Measurements from ENCODE around the gene WHAMM.
A peak's percentile ranks its signal among the peaks of the same experiment; 100 is the strongest.

Gene WHAMM

GRCh38 chr15:82843566-82843965 lies 34.1 kb downstream of the WHAMM start:
- H3K27me3 ChIP-seq (replicated peaks; ENCODE audit: control insufficient read depth, insufficient read depth, low read length): no peaks in the 10 kb centered on the region
- no peaks in the 10 kb centered on the region for H3K4me1 ChIP-seq (ENCODE audit: control insufficient read depth, insufficient read depth, low read length)
- H3K9me3 ChIP-seq (ENCODE audit: control insufficient read depth, low read length): no peaks in the 10 kb centered on the region
- no peak overlapping the region for H3K9ac ChIP-seq (ENCODE audit: low read length)
- H3K4me3 ChIP-seq (ENCODE audit: low read length): no peak overlapping the region
- H3K36me3 ChIP-seq (ENCODE audit: control insufficient read depth, insufficient read depth, low read length, severe bottlenecking): no peaks in the 10 kb centered on the region
- no peak for DNase-seq (ENCODE audit: low read depth)

- H3K36me3 ChIP-seq (ENCODE audit: control insufficient read depth, insufficient read depth, low read length, severe bottlenecking): no peaks in the 10 kb centered on the region
- H3K9me3 ChIP-seq (ENCODE audit: control insufficient read depth, low read length): no peaks in the 10 kb centered on the region
- DNase-seq (ENCODE audit: low read depth): no peak
Measured at GRCh38 chr15:82845686-82846085, 36.3 kb downstream of the WHAMM start.

GRCh38 chr15:82846621-82847020 lies 37.2 kb downstream of the WHAMM start:
- DNase-seq (ENCODE audit: low read depth): no peak
- H3K4me3 ChIP-seq (ENCODE audit: low read length): no peak overlapping the region
- H3K9ac ChIP-seq (ENCODE audit: low read length): no peak overlapping the region
- H3K36me3 ChIP-seq (ENCODE audit: control insufficient read depth, insufficient read depth, low read length, severe bottlenecking): no peaks in the 10 kb centered on the region
- no peaks in the 10 kb centered on the region for H3K9me3 ChIP-seq (ENCODE audit: control insufficient read depth, low read length)
- H3K4me1 ChIP-seq (ENCODE audit: control insufficient read depth, insufficient read depth, low read length): peaks cover 9% of the 10 kb centered on the region
- no peaks in the 10 kb centered on the region for H3K27me3 ChIP-seq (replicated peaks; ENCODE audit: control insufficient read depth, insufficient read depth, low read length)

More at GRCh38 chr15:82845686-82846085, 36.3 kb downstream of the WHAMM start:
- Histone ChIP-seq H3K4me3 (ENCODE audit: low read length) (no peak overlapping the region), H3K9ac (ENCODE audit: low read length) (no peak overlapping the region), H3K4me1 (ENCODE audit: control insufficient read depth, insufficient read depth, low read length) (peaks cover 9% of the 10 kb centered on the region), H3K27me3 (replicated peaks; ENCODE audit: control insufficient read depth, insufficient read depth, low read length) (no peaks in the 10 kb centered on the region)

GRCh38 chr15:82847703-82848102 lies 38.3 kb downstream of the WHAMM start:
- Histone ChIP-seq H3K9me3 (ENCODE audit: control insufficient read depth, low read length) (no peaks in the 10 kb centered on the region), H3K27me3 (replicated peaks; ENCODE audit: control insufficient read depth, insufficient read depth, low read length) (no peaks in the 10 kb centered on the region), H3K9ac (ENCODE audit: low read length) (no peak overlapping the region), H3K4me1 (ENCODE audit: control insufficient read depth, insufficient read depth, low read length) (peaks cover 9% of the 10 kb centered on the region), H3K36me3 (ENCODE audit: control insufficient read depth, insufficient read depth, low read length, severe bottlenecking) (no peaks in the 10 kb centered on the region), H3K4me3 (ENCODE audit: low read length) (no peak overlapping the region)
- no peak for DNase-seq (ENCODE audit: low read depth)

- no peaks in the 10 kb centered on the region for H3K36me3 ChIP-seq (ENCODE audit: control insufficient read depth, insufficient read depth, low read length, severe bottlenecking)
- no peaks in the 10 kb centered on the region for H3K9me3 ChIP-seq (ENCODE audit: control insufficient read depth, low read length)
- no peak for DNase-seq (ENCODE audit: low read depth)
- H3K9ac ChIP-seq (ENCODE audit: low read length): no peak overlapping the region
- peaks cover 9% of the 10 kb centered on the region for H3K4me1 ChIP-seq (ENCODE audit: control insufficient read depth, insufficient read depth, low read length)
- no peaks in the 10 kb centered on the region for H3K27me3 ChIP-seq (replicated peaks; ENCODE audit: control insufficient read depth, insufficient read depth, low read length)
- no peak overlapping the region for H3K4me3 ChIP-seq (ENCODE audit: low read length)
Measured at GRCh38 chr15:82848241-82848993, 39.0 kb downstream of the WHAMM start.

GRCh38 chr15:82849556-82850512 lies 40.4 kb downstream of the WHAMM start:
- DNase-seq (ENCODE audit: low read depth): peak; percentile 33
- Histone ChIP-seq H3K9ac (ENCODE audit: low read length) (peak overlapping the region; percentile 57), H3K4me3 (ENCODE audit: low read length) (peak overlapping the region; percentile 40), H3K36me3 (ENCODE audit: control insufficient read depth, insufficient read depth, low read length, severe bottlenecking) (no peaks in the 10 kb centered on the region), H3K9me3 (ENCODE audit: control insufficient read depth, low read length) (no peaks in the 10 kb centered on the region), H3K4me1 (ENCODE audit: control insufficient read depth, insufficient read depth, low read length) (peaks cover 9% of the 10 kb centered on the region), H3K27me3 (replicated peaks; ENCODE audit: control insufficient read depth, insufficient read depth, low read length) (no peaks in the 10 kb centered on the region)

- H3K4me3 ChIP-seq (ENCODE audit: low read length): no peak overlapping the region
- H3K4me1 ChIP-seq (ENCODE audit: control insufficient read depth, insufficient read depth, low read length): peaks cover 9% of the 10 kb centered on the region
- H3K9ac ChIP-seq (ENCODE audit: low read length): no peak overlapping the region
- no peaks in the 10 kb centered on the region for H3K36me3 ChIP-seq (ENCODE audit: control insufficient read depth, insufficient read depth, low read length, severe bottlenecking)
- H3K27me3 ChIP-seq (replicated peaks; ENCODE audit: control insufficient read depth, insufficient read depth, low read length): no peaks in the 10 kb centered on the region
- no peaks in the 10 kb centered on the region for H3K9me3 ChIP-seq (ENCODE audit: control insufficient read depth, low read length)
- DNase-seq (ENCODE audit: low read depth): peak; percentile 8
Measured at GRCh38 chr15:82850731-82851130, 41.3 kb downstream of the WHAMM start.

GRCh38 chr15:82851306-82851850 lies 42.0 kb downstream of the WHAMM start:
- Histone ChIP-seq H3K9ac (ENCODE audit: low read length) (no peak overlapping the region), H3K4me1 (ENCODE audit: control insufficient read depth, insufficient read depth, low read length) (peaks cover 9% of the 10 kb centered on the region), H3K9me3 (ENCODE audit: control insufficient read depth, low read length) (no peaks in the 10 kb centered on the region), H3K27me3 (replicated peaks; ENCODE audit: control insufficient read depth, insufficient read depth, low read length) (no peaks in the 10 kb centered on the region), H3K4me3 (ENCODE audit: low read length) (no peak overlapping the region), H3K36me3 (ENCODE audit: control insufficient read depth, insufficient read depth, low read length, severe bottlenecking) (no peaks in the 10 kb centered on the region)
- DNase-seq (ENCODE audit: low read depth): no peak

- Histone ChIP-seq H3K36me3 (ENCODE audit: control insufficient read depth, insufficient read depth, low read length, severe bottlenecking) (no peaks in the 10 kb centered on the region), H3K9ac (ENCODE audit: low read length) (no peak overlapping the region), H3K27me3 (replicated peaks; ENCODE audit: control insufficient read depth, insufficient read depth, low read length) (no peaks in the 10 kb centered on the region), H3K4me1 (ENCODE audit: control insufficient read depth, insufficient read depth, low read length) (peaks cover 9% of the 10 kb centered on the region), H3K9me3 (ENCODE audit: control insufficient read depth, low read length) (no peaks in the 10 kb centered on the region), H3K4me3 (ENCODE audit: low read length) (no peak overlapping the region)
- DNase-seq (ENCODE audit: low read depth): no peak
Measured at GRCh38 chr15:82851981-82852511, 42.6 kb downstream of the WHAMM start.

GRCh38 chr15:82852941-82853561 lies 43.6 kb downstream of the WHAMM start:
- H3K36me3 ChIP-seq (ENCODE audit: control insufficient read depth, insufficient read depth, low read length, severe bottlenecking): no peaks in the 10 kb centered on the region
- H3K4me3 ChIP-seq (ENCODE audit: low read length): no peak overlapping the region
- peaks cover 9% of the 10 kb centered on the region for H3K4me1 ChIP-seq (ENCODE audit: control insufficient read depth, insufficient read depth, low read length)
- no peaks in the 10 kb centered on the region for H3K9me3 ChIP-seq (ENCODE audit: control insufficient read depth, low read length)
- DNase-seq (ENCODE audit: low read depth): no peak
- H3K27me3 ChIP-seq (replicated peaks; ENCODE audit: control insufficient read depth, insufficient read depth, low read length): no peaks in the 10 kb centered on the region
- no peak overlapping the region for H3K9ac ChIP-seq (ENCODE audit: low read length)
